K562 (cell line): ENCODE data around the gene ACBD6. TPM values are rescaled to one million over a fixed set of nuclear protein-coding genes. Genes with fewer than 3 reads are reported as not detected.

ENCODE experiments used
- ARNT ChIP-seq, 2 experiments: fragments of 450-650 bp; IDR thresholded peaks; 2 replicates each; pipeline ENCODE4 v1.6.1; 2016; ENCODE audit warnings: mild to moderate bottlenecking in 1 of 2
- CEBPG ChIP-seq, 3 experiments: fragments of 200-800 bp in 1 of 3; sonication (Bioruptor generic) in 1 of 3; sonication (generic) in 1 of 3; formaldehyde crosslinking in 1 of 3; IDR thresholded peaks in 2 of 3; conservative IDR thresholded peaks in 1 of 3; 2 replicates each; pipeline versions ENCODE4 v1.6.1 to v1.8.0; 2016 to 2022; ENCODE audit warnings: missing compliant biosample characterization in 2 of 3, missing genetic modification characterization in 2 of 3, mild to moderate bottlenecking in 1 of 3, missing genetic modification reagents in 1 of 3
- CREB1 ChIP-seq, 2 experiments: sonication (generic) in 1 of 2; formaldehyde crosslinking in 1 of 2; IDR thresholded peaks; 2 replicates each; pipeline versions ENCODE4 v1.6.1 to v1.8.0; 2012 to 2022; ENCODE audit warnings: inconsistent platforms in 1 of 2, mild to moderate bottlenecking in 1 of 2, missing genetic modification reagents in 1 of 2, moderate library complexity in 1 of 2
- CTBP1 ChIP-seq: fragments of 450-650 bp; IDR thresholded peaks from 2 replicates; pipeline ENCODE4 v1.6.1; 2016; ENCODE audit warnings: borderline replicate concordance
- ESRRB ChIP-seq: fragments of 250-450 bp; sonication (Bioruptor Pico); IDR thresholded peaks from 2 replicates; pipeline ENCODE4 v1.5.0; 2020; ENCODE audit warnings: mild to moderate bottlenecking, moderate library complexity, borderline replicate concordance
- GTF2A2 ChIP-seq: IDR thresholded peaks from 2 replicates; pipeline ENCODE4 v1.6.1; 2016; ENCODE audit warnings: mild to moderate bottlenecking, missing genetic modification characterization, missing compliant biosample characterization
- MYC ChIP-seq, 2 experiments: fragments of 250-450 bp in 1 of 2; sonication (Bioruptor Pico) in 1 of 2; IDR thresholded peaks; 2 replicates each; pipeline versions ENCODE4 v1.5.1 to v1.6.1; 2012 to 2021; ENCODE audit warnings: low read depth in 2 of 2, borderline replicate concordance in 1 of 2, improper control_type of control experiment in 1 of 2, low read length in 1 of 2, mild to moderate bottlenecking in 1 of 2, moderate library complexity in 1 of 2
- NCOA6 ChIP-seq: fragments of 450-650 bp; IDR thresholded peaks from 2 replicates; pipeline ENCODE4 v1.6.1; 2017; ENCODE audit warnings: mild to moderate bottlenecking
- NFIX ChIP-seq: fragments of 250-450 bp; sonication (Bioruptor Pico); IDR thresholded peaks from 2 replicates; pipeline ENCODE4 v1.4.0; 2020; ENCODE audit warnings: low read depth, mild to moderate bottlenecking, moderate library complexity
- NR3C1 ChIP-seq: sonication (generic); formaldehyde crosslinking; IDR thresholded peaks from 2 replicates; pipeline ENCODE4 v1.8.1; 2022; ENCODE audit warnings: missing genetic modification reagents
- RB1 ChIP-seq: fragments of 450-650 bp; IDR thresholded peaks from 2 replicates; pipeline ENCODE4 v1.6.1; 2017; ENCODE audit warnings: low read depth, mild to moderate bottlenecking
- RBM22 ChIP-seq: fragments of 200-400 bp; formaldehyde crosslinking; IDR thresholded peaks from 2 replicates; pipeline ENCODE4 v1.6.1; 2018; ENCODE audit warnings: low read length, low read depth; ENCODE audit not compliant: poor library complexity, severe bottlenecking
- ZBTB1 ChIP-seq: sonication (generic); formaldehyde crosslinking; IDR thresholded peaks from 2 replicates; pipeline ENCODE4 v1.8.1; 2023; ENCODE audit warnings: missing genetic modification reagents, low read depth, mild to moderate bottlenecking, borderline replicate concordance
- ZEB2 ChIP-seq: fragments of 450-650 bp; IDR thresholded peaks from 2 replicates; pipeline ENCODE4 v1.6.1; 2016
- ZNF253 ChIP-seq: fragments of 250-450 bp; sonication (Bioruptor Pico); conservative IDR thresholded peaks from 2 replicates; pipeline ENCODE4 v1.6.1; 2021; ENCODE audit warnings: mild to moderate bottlenecking
- ZNF589 ChIP-seq: fragments of 200-800 bp; sonication (Bioruptor generic); IDR thresholded peaks from 2 replicates; pipeline ENCODE4 v1.6.1; 2016; ENCODE audit warnings: low read depth, missing genetic modification characterization, missing compliant biosample characterization
- polyA plus RNA-seq, 8 experiments: library from polyadenylated mRNA; depleted of rRNA in 4 of 8; stranded (reverse) in 5 of 8; unstranded in 3 of 8; fragments of >200 nt; fragmentation: Nextera tagmentation in 2 of 8; fragmentation: Illumina TruSeq in 1 of 8; extraction: Ambion mirVana in 2 of 8; extraction: Trizol in 1 of 8; gene quantifications; 2 replicates each; pipeline versions ENCODE4 v1.2.1 to v1.2.3, GENCODE V29; 2011 to 2014; ENCODE audit warnings: inconsistent platforms in 1 of 8, missing spikeins in 1 of 8
- total RNA-seq, 7 experiments: library from RNA; depleted of rRNA in 6 of 7; stranded (reverse); fragments of >200 nt in 6 of 7; fragmentation: Illumina TruSeq in 2 of 7; extraction: Trizol in 2 of 7; gene quantifications; 2 replicates each; pipeline versions ENCODE4 v1.2.1 to v1.2.3, GENCODE V29; 2011 to 2021; ENCODE audit warnings: low replicate concordance in 1 of 7
- TF ChIP-seq, protein P1 (sequence below): fragments of 200-800 bp; sonication (Bioruptor generic); IDR thresholded peaks from 2 replicates; pipeline ENCODE4 v1.6.1; 2016; ENCODE audit warnings: missing genetic modification characterization, missing compliant biosample characterization
- TF ChIP-seq, protein P2 (sequence below): fragments of 150-350 bp; conservative IDR thresholded peaks from 2 replicates; pipeline ENCODE4 v1.6.1; 2014; ENCODE audit warnings: low read length

Gene ACBD6
- total and polyA plus RNA-seq, 9 of the 15 experiments (the other 6 are each of a cell fraction or from before 2014, with no cell fraction given): 16.9 to 107 (median 77.7) TPM

DNA sequence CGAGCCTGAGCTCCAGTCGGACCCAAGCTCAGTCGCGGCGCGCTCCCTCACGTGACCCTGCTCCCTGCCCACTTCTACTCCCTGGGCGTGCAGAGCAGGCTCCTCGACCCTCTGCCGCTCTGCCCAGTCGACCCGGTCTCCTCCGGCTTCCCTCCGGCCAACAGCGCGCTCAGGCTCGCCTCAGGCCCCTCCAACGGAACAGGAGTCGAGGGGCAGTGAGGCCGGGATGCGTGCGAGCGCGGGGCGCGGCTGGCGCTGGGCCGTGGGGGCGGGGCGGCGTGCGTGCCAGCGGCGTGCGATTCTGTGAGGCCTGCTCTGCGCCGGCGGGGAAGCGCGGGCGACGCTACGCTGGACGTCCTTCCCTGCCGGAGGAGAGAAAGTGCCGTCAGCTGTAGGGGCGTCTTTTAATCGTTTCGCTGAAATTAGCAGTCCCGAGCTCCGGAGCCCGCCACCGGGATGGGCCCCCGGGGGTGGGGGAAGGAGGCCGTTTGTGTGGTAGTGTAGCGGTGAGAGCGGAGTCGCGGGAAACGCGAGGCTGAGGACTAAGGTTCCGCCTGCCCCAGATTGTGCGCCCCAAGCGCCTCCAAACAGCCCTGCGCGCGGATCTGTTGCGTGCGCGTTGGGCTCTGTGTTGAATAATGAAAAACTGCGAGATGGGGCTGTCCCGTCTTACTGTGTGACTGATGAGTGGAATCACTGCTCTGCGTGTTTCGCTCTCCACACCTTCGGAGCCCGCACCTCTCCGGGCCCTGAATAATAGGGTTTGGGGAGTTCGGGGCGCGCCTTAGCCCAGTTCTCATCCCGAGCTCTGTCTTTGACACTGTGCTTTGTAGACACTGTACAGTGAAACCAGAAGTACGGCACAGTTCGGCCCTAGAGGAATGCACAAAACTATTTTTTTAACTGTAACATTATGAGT is at the start of gene ACBD6 (continued):
- peak; percentile 54 for TF ChIP-seq ZNF589 (CRISPR knock-in tag)
- peak; percentile 54; the same call in 1 of the 2 replicates for TF ChIP-seq CEBPG (CRISPR knock-in tag; IDR thresholded peaks at IDR 0.05)
- TF ChIP-seq CEBPG (tag; conservative IDR thresholded peaks at IDR 0.05 in 1 of 2, IDR thresholded peaks at IDR 0.05 in 1 of 2): no peak
- peak; percentile 79; the same call in 1 of the 2 replicates for TF ChIP-seq GTF2A2
- TF ChIP-seq RBM22: peak; percentile 65
- peak; percentile 95 for TF ChIP-seq RB1
- peak; percentile 68 to 71; a peak in 2 of 4 replicates for TF ChIP-seq ARNT (IDR thresholded peaks at IDR 0.05)
- no peak for TF ChIP-seq ESRRB (CRISPR knock-in tag)
- TF ChIP-seq NCOA6: peak; percentile 81
- no peak for TF ChIP-seq ZNF253
- peak; percentile 92 for TF ChIP-seq NR3C1 (CRISPR knock-in tag)
- TF ChIP-seq MYC (IDR thresholded peaks at IDR 0.05; ENCODE audit: low read depth, low read length): peak; percentile 95
- TF ChIP-seq MYC (CRISPR knock-in tag; IDR thresholded peaks at IDR 0.05; ENCODE audit: borderline replicate concordance, low read depth): peak; percentile 78; the same call in 1 of the 2 replicates
- no peak for TF ChIP-seq NFIX
- peak; percentile 93 for TF ChIP-seq ZEB2
- TF ChIP-seq, protein P1, sequence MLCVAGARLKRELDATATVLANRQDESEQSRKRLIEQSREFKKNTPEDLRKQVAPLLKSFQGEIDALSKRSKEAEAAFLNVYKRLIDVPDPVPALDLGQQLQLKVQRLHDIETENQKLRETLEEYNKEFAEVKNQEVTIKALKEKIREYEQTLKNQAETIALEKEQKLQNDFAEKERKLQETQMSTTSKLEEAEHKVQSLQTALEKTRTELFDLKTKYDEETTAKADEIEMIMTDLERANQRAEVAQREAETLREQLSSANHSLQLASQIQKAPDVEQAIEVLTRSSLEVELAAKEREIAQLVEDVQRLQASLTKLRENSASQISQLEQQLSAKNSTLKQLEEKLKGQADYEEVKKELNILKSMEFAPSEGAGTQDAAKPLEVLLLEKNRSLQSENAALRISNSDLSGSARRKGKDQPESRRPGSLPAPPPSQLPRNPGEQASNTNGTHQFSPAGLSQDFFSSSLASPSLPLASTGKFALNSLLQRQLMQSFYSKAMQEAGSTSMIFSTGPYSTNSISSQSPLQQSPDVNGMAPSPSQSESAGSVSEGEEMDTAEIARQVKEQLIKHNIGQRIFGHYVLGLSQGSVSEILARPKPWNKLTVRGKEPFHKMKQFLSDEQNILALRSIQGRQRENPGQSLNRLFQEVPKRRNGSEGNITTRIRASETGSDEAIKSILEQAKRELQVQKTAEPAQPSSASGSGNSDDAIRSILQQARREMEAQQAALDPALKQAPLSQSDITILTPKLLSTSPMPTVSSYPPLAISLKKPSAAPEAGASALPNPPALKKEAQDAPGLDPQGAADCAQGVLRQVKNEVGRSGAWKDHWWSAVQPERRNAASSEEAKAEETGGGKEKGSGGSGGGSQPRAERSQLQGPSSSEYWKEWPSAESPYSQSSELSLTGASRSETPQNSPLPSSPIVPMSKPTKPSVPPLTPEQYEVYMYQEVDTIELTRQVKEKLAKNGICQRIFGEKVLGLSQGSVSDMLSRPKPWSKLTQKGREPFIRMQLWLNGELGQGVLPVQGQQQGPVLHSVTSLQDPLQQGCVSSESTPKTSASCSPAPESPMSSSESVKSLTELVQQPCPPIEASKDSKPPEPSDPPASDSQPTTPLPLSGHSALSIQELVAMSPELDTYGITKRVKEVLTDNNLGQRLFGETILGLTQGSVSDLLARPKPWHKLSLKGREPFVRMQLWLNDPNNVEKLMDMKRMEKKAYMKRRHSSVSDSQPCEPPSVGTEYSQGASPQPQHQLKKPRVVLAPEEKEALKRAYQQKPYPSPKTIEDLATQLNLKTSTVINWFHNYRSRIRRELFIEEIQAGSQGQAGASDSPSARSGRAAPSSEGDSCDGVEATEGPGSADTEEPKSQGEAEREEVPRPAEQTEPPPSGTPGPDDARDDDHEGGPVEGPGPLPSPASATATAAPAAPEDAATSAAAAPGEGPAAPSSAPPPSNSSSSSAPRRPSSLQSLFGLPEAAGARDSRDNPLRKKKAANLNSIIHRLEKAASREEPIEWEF (CRISPR knock-in tag): no peak
- TF ChIP-seq CREB1 (IDR thresholded peaks at IDR 0.05): peak; percentile 63; the same call in 1 of the 2 replicates
- TF ChIP-seq CREB1 (CRISPR knock-in tag; IDR thresholded peaks at IDR 0.05): peak; percentile 75
- peak; percentile 94 for TF ChIP-seq ZBTB1 (CRISPR knock-in tag)
- TF ChIP-seq, protein P2, sequence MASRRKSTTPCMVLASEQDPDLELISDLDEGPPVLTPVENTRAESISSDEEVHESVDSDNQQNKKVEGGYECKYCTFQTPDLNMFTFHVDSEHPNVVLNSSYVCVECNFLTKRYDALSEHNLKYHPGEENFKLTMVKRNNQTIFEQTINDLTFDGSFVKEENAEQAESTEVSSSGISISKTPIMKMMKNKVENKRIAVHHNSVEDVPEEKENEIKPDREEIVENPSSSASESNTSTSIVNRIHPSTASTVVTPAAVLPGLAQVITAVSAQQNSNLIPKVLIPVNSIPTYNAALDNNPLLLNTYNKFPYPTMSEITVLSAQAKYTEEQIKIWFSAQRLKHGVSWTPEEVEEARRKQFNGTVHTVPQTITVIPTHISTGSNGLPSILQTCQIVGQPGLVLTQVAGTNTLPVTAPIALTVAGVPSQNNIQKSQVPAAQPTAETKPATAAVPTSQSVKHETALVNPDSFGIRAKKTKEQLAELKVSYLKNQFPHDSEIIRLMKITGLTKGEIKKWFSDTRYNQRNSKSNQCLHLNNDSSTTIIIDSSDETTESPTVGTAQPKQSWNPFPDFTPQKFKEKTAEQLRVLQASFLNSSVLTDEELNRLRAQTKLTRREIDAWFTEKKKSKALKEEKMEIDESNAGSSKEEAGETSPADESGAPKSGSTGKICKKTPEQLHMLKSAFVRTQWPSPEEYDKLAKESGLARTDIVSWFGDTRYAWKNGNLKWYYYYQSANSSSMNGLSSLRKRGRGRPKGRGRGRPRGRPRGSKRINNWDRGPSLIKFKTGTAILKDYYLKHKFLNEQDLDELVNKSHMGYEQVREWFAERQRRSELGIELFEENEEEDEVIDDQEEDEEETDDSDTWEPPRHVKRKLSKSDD: 0 out of 2 replicates have a peak, but pooled peaks have one; percentile 54
- TF ChIP-seq CTBP1: peak; percentile 96
